ENCODE results near the gene DLGAP1. TPM values are rescaled to one million over a fixed set of nuclear protein-coding genes. Genes with fewer than 3 reads are reported as not detected.

DLGAP1 gene
- polyA plus RNA-seq, 4 donors, result 0.22 to 0.47 TPM; not detected in 2

DNA sequence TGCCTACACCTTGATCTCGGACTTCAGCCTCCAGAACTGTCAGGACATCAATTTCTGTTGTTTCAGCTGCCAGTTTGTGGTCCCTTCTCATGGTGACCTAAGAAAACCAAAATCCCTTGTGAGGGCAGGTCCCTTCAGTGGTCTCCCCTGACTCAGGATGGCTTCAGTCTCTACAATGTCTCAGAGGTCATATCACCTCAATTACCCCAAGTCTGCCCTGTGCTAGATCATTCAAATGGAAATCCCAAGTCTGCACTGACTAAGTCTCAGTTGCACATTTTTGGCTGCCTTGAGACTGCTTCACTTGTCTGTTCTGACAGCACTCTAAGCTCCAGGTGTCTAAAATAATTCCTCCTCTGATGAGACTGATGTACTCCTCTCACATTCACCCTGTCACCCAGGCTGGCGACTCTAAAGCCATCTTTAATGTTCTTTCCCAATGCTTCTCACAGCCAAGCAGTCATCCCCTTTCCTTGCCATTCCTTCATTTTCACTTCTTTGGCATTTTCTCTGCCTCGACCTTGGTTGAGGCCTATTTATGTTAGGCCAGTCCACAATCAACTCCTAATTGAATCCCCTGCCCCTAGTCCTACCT lies 470.8 kb downstream of the DLGAP1 start:
- Histone ChIP-seq H3K9me3 (ENCODE audit: control insufficient read depth in 2 of 2, insufficient read depth in 1 of 2, low read depth in 1 of 2, low read length in 1 of 2) (peaks cover 0 to 2% of the 10 kb centered on the region in 2 donors), H3K4me1 (ENCODE audit: control insufficient read depth in 3 of 3, insufficient read depth in 2 of 3, low read depth in 1 of 3, low read length in 2 of 3) (peaks cover 0 to 15% (median 0%) of the 10 kb centered on the region in 3 donors), H3K27ac (ENCODE audit: low read depth in 1 of 3, low read length in 2 of 3) (peak overlapping the region in 1 of 3 donors; percentile 35), H3K4me3 (ENCODE audit: low read depth in 1 of 3, low read length in 3 of 3) (no peak overlapping the region), H3K27me3 (ENCODE audit: control insufficient read depth in 3 of 3, insufficient read depth in 3 of 3, low read length in 3 of 3) (no peaks in the 10 kb centered on the region), H3K36me3 (ENCODE audit: control insufficient read depth in 3 of 3, insufficient read depth in 2 of 3, low read depth in 1 of 3, low read length in 3 of 3) (no peaks in the 10 kb centered on the region)
- FAIRE-seq (no peak), DNase-seq (no peak)
- WGBS, 3 donors, result 74 to 81% (median 74%) methylated on average over 3 of the region's 3 CpGs

DNA sequence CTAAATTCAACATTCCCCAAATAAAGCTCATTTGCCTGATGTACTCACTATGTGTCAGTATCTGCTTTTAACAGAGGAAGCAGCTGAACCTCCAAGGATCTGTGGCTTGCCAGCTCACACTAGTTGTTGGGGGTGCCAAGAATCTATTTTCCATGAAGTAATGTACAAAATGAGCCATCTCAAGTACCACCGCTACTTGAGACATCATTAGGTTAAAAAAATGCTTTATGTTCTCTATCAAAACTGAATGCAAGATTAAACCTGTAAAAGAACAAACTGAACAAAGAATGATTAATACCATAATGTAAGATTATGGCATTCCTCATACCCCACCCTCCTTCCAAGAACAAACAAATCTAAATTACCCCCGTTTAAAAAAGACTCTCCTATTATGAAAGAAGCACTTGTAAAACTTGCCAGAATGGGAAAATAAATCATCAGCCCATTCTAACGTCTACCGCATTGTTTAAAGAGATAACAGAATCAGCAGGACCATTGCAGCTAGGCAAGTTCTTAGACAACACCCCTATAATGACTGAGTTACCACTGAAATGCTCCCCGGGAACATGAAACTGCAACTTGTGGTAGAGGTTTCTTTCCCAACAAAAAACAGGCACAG lies 471.6 kb downstream of the DLGAP1 start:
- Histone ChIP-seq H3K4me3 (ENCODE audit: low read depth in 1 of 3, low read length in 3 of 3) (no peak overlapping the region), H3K27me3 (ENCODE audit: control insufficient read depth in 3 of 3, insufficient read depth in 3 of 3, low read length in 3 of 3) (no peaks in the 10 kb centered on the region), H3K36me3 (ENCODE audit: control insufficient read depth in 3 of 3, insufficient read depth in 2 of 3, low read depth in 1 of 3, low read length in 3 of 3) (no peaks in the 10 kb centered on the region), H3K9me3 (ENCODE audit: control insufficient read depth in 2 of 2, insufficient read depth in 1 of 2, low read depth in 1 of 2, low read length in 1 of 2) (peaks cover 0 to 4% of the 10 kb centered on the region in 2 donors), H3K27ac (ENCODE audit: low read depth in 1 of 3, low read length in 2 of 3) (peak overlapping the region in 1 of 3 donors; percentile 11), H3K4me1 (ENCODE audit: control insufficient read depth in 3 of 3, insufficient read depth in 2 of 3, low read depth in 1 of 3, low read length in 2 of 3) (peaks cover 0 to 15% (median 0%) of the 10 kb centered on the region in 3 donors)
- 10 to 32% (median 22%) methylated on average over 5 of the region's 5 CpGs for WGBS, 3 donors
- no peak for FAIRE-seq
- DNase-seq, result peak in 1 of 2 donors; percentile 28

DNA sequence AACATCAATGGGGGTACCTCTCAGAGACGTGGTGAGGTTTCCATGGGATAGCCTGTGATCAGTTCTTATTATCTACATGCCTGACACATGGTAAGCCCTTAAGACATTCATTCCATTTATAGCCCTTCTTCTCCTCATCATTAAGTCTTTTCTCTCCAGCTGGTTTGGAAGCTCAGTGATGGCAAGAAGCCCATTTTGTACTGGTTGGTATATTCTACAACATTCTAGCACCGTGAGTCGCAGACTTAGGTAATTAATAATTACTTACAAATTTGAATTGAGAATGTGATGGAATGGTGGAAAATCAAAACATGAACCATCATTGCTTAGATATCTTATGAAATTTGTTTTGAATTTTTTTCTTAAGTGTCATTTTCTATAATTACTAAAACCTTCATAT lies 472.6 kb downstream of the DLGAP1 start:
- Histone ChIP-seq H3K27ac (ENCODE audit: low read depth in 1 of 3, low read length in 2 of 3) (no peak overlapping the region), H3K4me3 (ENCODE audit: low read depth in 1 of 3, low read length in 3 of 3) (no peak overlapping the region), H3K36me3 (ENCODE audit: control insufficient read depth in 3 of 3, insufficient read depth in 2 of 3, low read depth in 1 of 3, low read length in 3 of 3) (no peaks in the 10 kb centered on the region), H3K27me3 (ENCODE audit: control insufficient read depth in 3 of 3, insufficient read depth in 3 of 3, low read length in 3 of 3) (no peaks in the 10 kb centered on the region), H3K9me3 (ENCODE audit: control insufficient read depth in 2 of 2, insufficient read depth in 1 of 2, low read depth in 1 of 2, low read length in 1 of 2) (peaks cover 0 to 11% of the 10 kb centered on the region in 2 donors), H3K4me1 (ENCODE audit: control insufficient read depth in 3 of 3, insufficient read depth in 2 of 3, low read depth in 1 of 3, low read length in 2 of 3) (peaks cover 0 to 15% (median 0%) of the 10 kb centered on the region in 3 donors)
- 80 to 94% (median 88%) methylated on average over 3 of the region's 3 CpGs for WGBS, 3 donors
- DNase-seq (no peak), FAIRE-seq (no peak)

DNA sequence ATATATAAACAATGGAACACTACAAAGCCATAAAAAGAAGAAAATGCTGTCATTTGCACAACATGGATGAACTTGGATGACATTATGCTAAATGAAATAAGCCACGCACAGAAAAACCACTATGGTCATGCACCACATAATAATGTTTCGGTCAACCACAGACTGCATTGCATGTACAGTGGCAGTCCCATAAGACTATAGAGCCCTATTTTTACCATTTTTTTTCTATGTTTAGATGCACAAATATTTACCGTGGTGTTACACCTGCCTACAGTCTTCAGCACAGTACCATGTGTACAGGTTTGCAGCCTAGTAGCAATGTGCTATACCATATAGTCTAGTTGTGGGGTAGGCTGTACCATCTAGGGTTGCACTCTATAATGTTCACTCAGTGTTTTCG lies 476.1 kb downstream of the DLGAP1 start:
- no peak overlapping the region for H3K27ac ChIP-seq (ENCODE audit: low read depth in 1 of 3, low read length in 2 of 3)
- whole genome bisulfite sequencing, 3 donors, result 94 to 97% (median 95%) methylated on average over 4 of the region's 4 CpGs
- no peaks in the 10 kb centered on the region for H3K27me3 ChIP-seq (ENCODE audit: control insufficient read depth in 3 of 3, insufficient read depth in 3 of 3, low read length in 3 of 3)
- peaks cover 0 to 4% (median 0%) of the 10 kb centered on the region in 3 donors for H3K4me1 ChIP-seq (ENCODE audit: control insufficient read depth in 3 of 3, insufficient read depth in 2 of 3, low read depth in 1 of 3, low read length in 2 of 3)
- DNase-seq (no peak), FAIRE-seq (no peak)
- no peak overlapping the region for H3K4me3 ChIP-seq (ENCODE audit: low read depth in 1 of 3, low read length in 3 of 3)
- no peaks in the 10 kb centered on the region for H3K36me3 ChIP-seq (ENCODE audit: control insufficient read depth in 3 of 3, insufficient read depth in 2 of 3, low read depth in 1 of 3, low read length in 3 of 3)
- H3K9me3 ChIP-seq (ENCODE audit: control insufficient read depth in 2 of 2, insufficient read depth in 1 of 2, low read depth in 1 of 2, low read length in 1 of 2), result peaks cover 0 to 11% of the 10 kb centered on the region in 2 donors

DNA sequence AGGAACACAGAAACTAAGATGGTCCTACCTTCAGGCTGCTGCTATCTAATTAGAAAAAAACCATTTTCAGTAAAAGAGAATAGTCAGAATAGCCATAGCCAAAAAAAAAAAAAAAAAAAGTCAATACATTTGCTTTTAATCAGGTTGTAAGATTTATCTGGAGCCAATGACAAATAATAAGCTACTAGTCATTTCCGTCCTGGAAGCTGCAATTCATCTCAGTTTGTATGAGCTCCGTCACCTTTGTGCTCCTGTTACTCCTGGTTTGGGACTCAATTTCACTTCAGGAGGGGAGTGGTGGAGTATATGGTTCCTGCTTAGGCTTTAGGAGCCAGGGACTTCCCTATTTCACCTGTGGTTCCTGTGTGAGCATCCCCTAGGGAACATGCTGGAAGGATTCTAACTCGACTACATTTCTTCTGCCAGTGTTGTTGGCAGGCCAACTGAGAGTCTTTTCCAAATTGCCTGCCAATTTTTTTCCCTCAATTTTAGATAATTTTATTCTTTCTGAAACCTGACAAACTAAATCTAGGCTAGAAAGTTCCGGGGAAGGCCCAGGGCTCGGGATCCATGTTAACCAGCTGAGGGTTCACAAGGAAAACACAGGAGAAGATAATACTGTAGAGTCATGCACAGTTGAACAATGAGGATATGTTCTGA lies 481.8 kb downstream of the DLGAP1 start:
- 74 to 87% (median 81%) methylated on average over 5 of the region's 5 CpGs for WGBS, 3 donors
- no peak overlapping the region for H3K27ac ChIP-seq (ENCODE audit: low read depth in 1 of 3, low read length in 2 of 3)
- no peaks in the 10 kb centered on the region for H3K4me1 ChIP-seq (ENCODE audit: control insufficient read depth in 3 of 3, insufficient read depth in 2 of 3, low read depth in 1 of 3, low read length in 2 of 3)
- no peaks in the 10 kb centered on the region for H3K36me3 ChIP-seq (ENCODE audit: control insufficient read depth in 3 of 3, insufficient read depth in 2 of 3, low read depth in 1 of 3, low read length in 3 of 3)
- H3K27me3 ChIP-seq (ENCODE audit: control insufficient read depth in 3 of 3, insufficient read depth in 3 of 3, low read length in 3 of 3), result no peaks in the 10 kb centered on the region
- FAIRE-seq (no peak), DNase-seq (no peak)
- H3K4me3 ChIP-seq (ENCODE audit: low read depth in 1 of 3, low read length in 3 of 3), result no peak overlapping the region
- peaks cover 0 to 5% of the 10 kb centered on the region in 2 donors for H3K9me3 ChIP-seq (ENCODE audit: control insufficient read depth in 2 of 2, insufficient read depth in 1 of 2, low read depth in 1 of 2, low read length in 1 of 2)

DNA sequence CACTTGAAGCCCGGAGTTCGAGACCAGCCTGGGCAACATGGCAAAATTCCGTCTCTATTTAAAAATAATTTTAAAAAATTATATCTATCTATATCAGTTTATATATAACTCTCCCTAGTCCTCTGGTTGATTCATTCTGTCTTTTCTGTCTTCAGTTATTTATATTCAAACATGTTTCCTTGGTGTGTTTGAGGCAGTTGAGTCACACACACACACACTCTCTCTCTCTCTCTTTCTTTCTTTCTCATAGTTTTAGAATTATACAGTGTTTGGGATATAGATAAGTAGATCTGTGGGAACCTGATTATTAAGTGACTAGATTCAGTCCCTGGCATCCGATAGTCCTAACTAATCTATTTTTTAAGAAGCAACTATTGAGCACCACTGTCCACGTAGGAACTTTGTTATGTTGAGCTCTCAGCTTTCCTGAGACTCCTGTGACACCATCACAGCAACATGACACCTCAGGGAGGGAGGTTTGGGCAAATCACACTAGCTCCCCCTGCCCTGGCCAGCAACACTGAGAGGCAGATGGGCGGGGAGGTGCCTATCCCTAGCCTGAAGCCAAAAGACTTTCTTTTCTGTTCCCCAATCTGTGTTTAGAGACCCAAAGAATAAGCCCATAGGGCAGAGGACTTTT lies 482.7 kb downstream of the DLGAP1 start:
- Histone ChIP-seq H3K27me3 (ENCODE audit: control insufficient read depth in 3 of 3, insufficient read depth in 3 of 3, low read length in 3 of 3) (no peaks in the 10 kb centered on the region), H3K4me3 (ENCODE audit: low read depth in 1 of 3, low read length in 3 of 3) (no peak overlapping the region), H3K27ac (ENCODE audit: low read depth in 1 of 3, low read length in 2 of 3) (no peak overlapping the region), H3K36me3 (ENCODE audit: control insufficient read depth in 3 of 3, insufficient read depth in 2 of 3, low read depth in 1 of 3, low read length in 3 of 3) (no peaks in the 10 kb centered on the region), H3K4me1 (ENCODE audit: control insufficient read depth in 3 of 3, insufficient read depth in 2 of 3, low read depth in 1 of 3, low read length in 2 of 3) (no peaks in the 10 kb centered on the region), H3K9me3 (ENCODE audit: control insufficient read depth in 2 of 2, insufficient read depth in 1 of 2, low read depth in 1 of 2, low read length in 1 of 2) (no peaks in the 10 kb centered on the region)
- no peak for FAIRE-seq
- no peak for DNase-seq
- 86 to 89% (median 88%) methylated on average over 6 of the region's 6 CpGs for WGBS, 3 donors

DNA sequence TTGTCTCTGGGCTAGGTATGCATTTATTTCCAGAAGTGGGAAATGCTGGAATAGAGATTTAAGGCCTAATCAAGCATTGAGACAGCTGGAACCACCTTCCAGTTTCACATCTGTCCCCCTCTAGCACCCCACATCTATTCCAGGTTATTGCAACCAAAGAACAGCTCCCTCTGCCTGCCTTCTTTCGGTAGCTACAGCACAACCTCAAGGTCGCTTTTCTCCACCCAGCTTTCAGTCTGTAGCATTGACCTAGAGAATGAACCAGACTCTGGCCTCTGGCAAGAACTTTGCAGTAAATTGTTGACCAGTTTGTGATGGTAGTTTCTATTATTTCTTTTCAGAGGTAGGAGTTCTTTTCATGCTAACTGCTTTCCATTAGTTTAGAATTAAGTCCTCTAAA lies 484.2 kb downstream of the DLGAP1 start:
- FAIRE-seq, result no peak
- H3K27ac ChIP-seq (ENCODE audit: low read depth in 1 of 3, low read length in 2 of 3), result no peak overlapping the region

DNA sequence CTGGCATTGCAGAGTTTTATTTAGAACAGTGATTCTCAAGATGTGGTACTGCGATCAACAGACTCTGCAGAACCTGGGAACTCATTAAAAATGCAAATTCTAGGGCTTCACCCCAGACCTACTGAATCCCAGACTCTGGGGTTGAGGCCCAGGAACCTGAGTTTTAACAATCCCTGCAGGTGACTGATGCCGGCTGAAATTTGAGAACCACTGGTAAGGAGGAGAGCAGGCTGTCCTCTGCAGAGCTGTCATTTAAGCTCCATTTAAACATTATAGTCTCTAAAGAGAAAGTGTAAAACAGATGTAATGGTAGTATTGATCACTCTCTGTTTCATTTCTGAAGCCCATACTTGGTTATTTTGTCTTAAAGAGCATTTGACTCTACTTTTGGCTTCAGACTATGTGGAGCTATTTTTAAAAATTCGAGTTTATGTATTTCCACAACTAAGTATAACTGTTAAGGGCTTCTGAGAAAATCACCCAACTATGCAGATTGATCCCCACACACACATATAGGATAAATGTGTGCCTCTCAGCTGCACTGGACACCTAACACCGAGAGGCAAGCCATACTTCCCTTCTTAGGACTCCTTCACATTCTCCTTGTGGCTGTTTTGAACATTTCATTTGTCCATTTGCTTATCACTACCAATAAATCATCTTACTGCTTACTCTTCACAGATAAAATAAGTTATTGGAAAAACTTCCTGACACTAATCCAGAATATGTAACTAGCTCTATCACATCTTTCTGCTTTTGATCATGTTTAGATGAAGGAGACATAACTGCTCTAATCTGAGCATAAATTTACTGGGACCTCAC lies 487.5 kb downstream of the DLGAP1 start:
- Histone ChIP-seq H3K9me3 (ENCODE audit: control insufficient read depth in 2 of 2, insufficient read depth in 1 of 2, low read depth in 1 of 2, low read length in 1 of 2) (no peaks in the 10 kb centered on the region), H3K36me3 (ENCODE audit: control insufficient read depth in 3 of 3, insufficient read depth in 2 of 3, low read depth in 1 of 3, low read length in 3 of 3) (no peaks in the 10 kb centered on the region), H3K27ac (ENCODE audit: low read depth in 1 of 3, low read length in 2 of 3) (no peak overlapping the region), H3K4me1 (ENCODE audit: control insufficient read depth in 3 of 3, insufficient read depth in 2 of 3, low read depth in 1 of 3, low read length in 2 of 3) (no peaks in the 10 kb centered on the region), H3K4me3 (ENCODE audit: low read depth in 1 of 3, low read length in 3 of 3) (no peak overlapping the region), H3K27me3 (ENCODE audit: control insufficient read depth in 3 of 3, insufficient read depth in 3 of 3, low read length in 3 of 3) (no peaks in the 10 kb centered on the region)
- 63 to 70% (median 63%) methylated on average over 4 of the region's 4 CpGs for WGBS, 3 donors
- no peak for FAIRE-seq
- DNase-seq, result no peak

More for the DNA sequence above, 484.2 kb downstream of the DLGAP1 start:
- peak; percentile 8 to 46 for DNase-seq
- Histone ChIP-seq H3K4me3 (ENCODE audit: low read depth in 1 of 3, low read length in 3 of 3) (no peak overlapping the region), H3K9me3 (ENCODE audit: control insufficient read depth in 2 of 2, insufficient read depth in 1 of 2, low read depth in 1 of 2, low read length in 1 of 2) (no peaks in the 10 kb centered on the region), H3K36me3 (ENCODE audit: control insufficient read depth in 3 of 3, insufficient read depth in 2 of 3, low read depth in 1 of 3, low read length in 3 of 3) (no peaks in the 10 kb centered on the region), H3K27me3 (ENCODE audit: control insufficient read depth in 3 of 3, insufficient read depth in 3 of 3, low read length in 3 of 3) (no peaks in the 10 kb centered on the region), H3K4me1 (ENCODE audit: control insufficient read depth in 3 of 3, insufficient read depth in 2 of 3, low read depth in 1 of 3, low read length in 2 of 3) (no peaks in the 10 kb centered on the region)
- 18 to 35% (median 28%) methylated on average over 2 of the region's 2 CpGs for WGBS, 3 donors
